B cell (primary cell): ENCODE measurements around the gene PLEKHH1. TPM values are rescaled to one million over a fixed set of nuclear protein-coding genes. Genes with fewer than 3 reads are reported as not detected.
"Not testable (repeated sequence)": the region's sequence is repeated elsewhere in the genome, so short reads cannot be mapped to it uniquely, and the experiment has no call there.

Experiments
- ATAC-seq: fragments of 200-7000 bp; cut with Tn5 transposase; one replicate; pipeline ENCODE4 v1.10.0; 2021; ENCODE audit warnings: low read depth, mild to moderate bottlenecking, moderate number of reproducible peaks, moderate library complexity
- CTCF ChIA-PET: fragments of 350-600 bp; sonication (Branson Sonifier 250); formaldehyde crosslinking; loops from one replicate; lab custom pipeline; 2021; ENCODE audit warnings: antibody characterized with exemption, inconsistent platforms; lab: Charles Lee
- POLR2A ChIA-PET: fragments of 350-600 bp; sonication (Branson Sonifier 250); formaldehyde crosslinking; loops from one replicate; lab custom pipeline; 2021; ENCODE audit warnings: antibody characterized with exemption; lab: Charles Lee
- DNase-seq: peaks from one replicate; pipeline ENCODE4 v3.0.0; 2013
- H2AFZ ChIP-seq: 2 replicates; pipeline ENCODE4 v1.6.1; 2012; ENCODE audit warnings: mild to moderate bottlenecking, low read depth, low read length; ENCODE audit not compliant: insufficient read depth, poor library complexity, severe bottlenecking
- H3K27ac ChIP-seq, 2 donors: 1 replicate in 1 of 2; 2 replicates in 1 of 2; pipeline ENCODE4 v1.5.1; 2012 to 2013; ENCODE audit warnings: low read length in 2 of 2, mild to moderate bottlenecking in 2 of 2, moderate library complexity in 1 of 2
- H3K27me3 ChIP-seq, 4 experiments: fragments of 200-600 bp in 1 of 4; sonication (generic) in 1 of 4; replicated peaks in 1 of 4; 1 replicate in 2 of 4; 2 replicates in 2 of 4; pipeline versions ENCODE4 v1.6.1 to v1.7.0; 2013 to 2016; ENCODE audit warnings: low read length in 3 of 4, mild to moderate bottlenecking in 2 of 4, mixed read lengths in 1 of 4, moderate library complexity in 1 of 4; ENCODE audit not compliant: insufficient read depth in 4 of 4, control insufficient read depth in 3 of 4; ENCODE audit errors: control extremely low read depth in 1 of 4
- H3K36me3 ChIP-seq, 2 experiments: replicated peaks in 1 of 2; 1 replicate in 1 of 2; 2 replicates in 1 of 2; pipeline versions ENCODE4 v1.6.1 to v1.7.1; 2013; ENCODE audit warnings: low read length in 1 of 2; ENCODE audit not compliant: insufficient read depth in 2 of 2, control insufficient read depth in 1 of 2; ENCODE audit errors: control extremely low read depth in 1 of 2, extremely low read depth in 1 of 2
- H3K4me1 ChIP-seq, 2 donors: fragments of 200-600 bp in 1 of 2; sonication (generic) in 1 of 2; 1 replicate in 1 of 2; 2 replicates in 1 of 2; pipeline versions ENCODE4 v1.5.1 to v1.6.1; 2013 to 2017; ENCODE audit warnings: low read length in 2 of 2; ENCODE audit not compliant: control insufficient read depth in 2 of 2, insufficient read depth in 2 of 2
- H3K4me2 ChIP-seq: replicated peaks from 2 replicates; pipeline ENCODE3; 2012; ENCODE audit warnings: mild to moderate bottlenecking, low read depth, low read length; ENCODE audit not compliant: poor library complexity, severe bottlenecking
- H3K4me3 ChIP-seq, 5 experiments: fragments of 200-600 bp in 1 of 5; sonication (generic) in 1 of 5; 1 replicate in 3 of 5; 2 replicates in 2 of 5; pipeline versions ENCODE4 v1.5.1 to v1.7.0; 2011 to 2016; ENCODE audit warnings: low read length in 4 of 5, mild to moderate bottlenecking in 4 of 5, low read depth in 2 of 5, control low read depth in 1 of 5, moderate library complexity in 1 of 5; ENCODE audit not compliant: insufficient read depth in 1 of 5; ENCODE audit errors: control extremely low read depth in 1 of 5, extremely low read depth in 1 of 5
- H3K79me2 ChIP-seq: fragments of 200-600 bp; sonication (generic); one replicate; pipeline ENCODE4 v1.6.0; 2016; ENCODE audit warnings: low read length; ENCODE audit not compliant: control insufficient read depth, insufficient read depth
- H3K9ac ChIP-seq: fragments of 200-600 bp; sonication (generic); 2 replicates; pipeline ENCODE4 v1.6.1; 2017; ENCODE audit warnings: mild to moderate bottlenecking, low read length, moderate library complexity
- H3K9me3 ChIP-seq, 3 donors: one replicate each; pipeline versions ENCODE4 v1.6.1 to v1.7.1; 2013; ENCODE audit warnings: low read length in 2 of 3; ENCODE audit not compliant: control insufficient read depth in 2 of 3, insufficient read depth in 1 of 3; ENCODE audit errors: control extremely low read depth in 1 of 3
- H4K20me1 ChIP-seq: 2 replicates; pipeline ENCODE4 v1.6.0; 2012; ENCODE audit warnings: mild to moderate bottlenecking, low read length; ENCODE audit not compliant: insufficient read depth, control insufficient read depth, poor library complexity, severe bottlenecking
- H3K27ac Mint-ChIP-seq: one replicate; pipeline ENCODE4 v1.8.0; 2021; ENCODE audit warnings: mixed read lengths
- H3K27me3 Mint-ChIP-seq: one replicate; pipeline ENCODE4 v1.8.0; 2021; ENCODE audit warnings: mixed read lengths
- H3K4me1 Mint-ChIP-seq: one replicate; pipeline ENCODE4 v1.8.0; 2021; ENCODE audit warnings: mixed read lengths
- H3K4me3 Mint-ChIP-seq: one replicate; pipeline ENCODE4 v1.8.0; 2021; ENCODE audit warnings: mixed read lengths
- H3K9me3 Mint-ChIP-seq: one replicate; pipeline ENCODE4 v1.8.0; 2022; ENCODE audit warnings: mixed read lengths; ENCODE audit not compliant: insufficient read depth
- CTCF ChIP-seq: fragments of 200-600 bp; IDR thresholded peaks from one replicate; pipeline ENCODE4 v1.8.0; 2022; ENCODE audit warnings: antibody characterized with exemption, mild to moderate bottlenecking
- EZH2 ChIP-seq: IDR thresholded peaks from 2 replicates; pipeline ENCODE4 v1.6.1; 2012; ENCODE audit warnings: borderline replicate concordance, low read depth, mild to moderate bottlenecking, moderate library complexity, low read length; ENCODE audit not compliant: insufficient read depth, poor library complexity, severe bottlenecking
- WGBS: methylation state at CpG from one replicate; pipeline ENCODE4 v1.1.5; 2013; ENCODE audit warnings: missing lambda C conversion rate; ENCODE audit not compliant: insufficient coverage; 5-methylcytosine and 5-hydroxymethylcytosine counted together
- intact Hi-C: fragments of 100-400 bp; cut with micrococcal nuclease; formaldehyde crosslinking; loops from one replicate; pipeline ENCODE4 v1.10.0; 2022
- polyA plus RNA-seq: library from polyadenylated mRNA; depleted of rRNA; stranded (reverse); fragments of >200 nt; gene quantifications from 2 replicates; pipeline ENCODE4 v1.2.3, GENCODE V29; 2012
- total RNA-seq, 2 donors: library from RNA; stranded (reverse); fragments of 120-200 nt in 1 of 2; gene quantifications; 1 replicate in 1 of 2; 2 replicates in 1 of 2; pipeline versions ENCODE4 v1.2.3 to v1.2.4, GENCODE V29; 2013 to 2022

Gene PLEKHH1
- total and polyA plus RNA-seq, 2 donors (not counting 1 experiment from before 2014, with no cell fraction given), result 0.17 to 0.37 TPM

- peaks cover 0 to 4% (median 0%) of the 10 kb centered on the region in 4 experiments for H3K27me3 ChIP-seq
- no peak overlapping the region for H2AFZ ChIP-seq
- Mint-ChIP-seq H3K4me1 (peaks cover 23% of the 10 kb centered on the region), H3K9me3 (no peaks in the 10 kb centered on the region), H3K4me3 (no peak overlapping the region), H3K27ac (no peak overlapping the region), H3K27me3 (no peaks in the 10 kb centered on the region)
- ChIA-PET CTCF (no interaction called here), POLR2A (no interaction called here)
- no peaks in the 10 kb centered on the region for H4K20me1 ChIP-seq
- DNase-seq (no peak), ATAC-seq (no peak)
- H3K9me3 ChIP-seq, result no peaks in the 10 kb centered on the region
- no peak overlapping the region for H3K4me2 ChIP-seq
- peaks cover 12 to 18% of the 10 kb centered on the region in 2 donors for H3K4me1 ChIP-seq
- H3K36me3 ChIP-seq, result no peaks in the 10 kb centered on the region
- intact Hi-C loops, result no loop called here
- H3K27ac ChIP-seq, result no peak overlapping the region
- H3K9ac ChIP-seq, result no peak overlapping the region
- TF ChIP-seq CTCF (no peak), EZH2 (no peak)
- no peaks in the 10 kb centered on the region for H3K79me2 ChIP-seq
- WGBS, result no CpG with 5 or more reads among the region's 2 CpGs
- H3K4me3 ChIP-seq, result no peak overlapping the region
Observed at GRCh38 chr14:67623114-67623513, 90.0 kb downstream of the PLEKHH1 start.

DNA sequence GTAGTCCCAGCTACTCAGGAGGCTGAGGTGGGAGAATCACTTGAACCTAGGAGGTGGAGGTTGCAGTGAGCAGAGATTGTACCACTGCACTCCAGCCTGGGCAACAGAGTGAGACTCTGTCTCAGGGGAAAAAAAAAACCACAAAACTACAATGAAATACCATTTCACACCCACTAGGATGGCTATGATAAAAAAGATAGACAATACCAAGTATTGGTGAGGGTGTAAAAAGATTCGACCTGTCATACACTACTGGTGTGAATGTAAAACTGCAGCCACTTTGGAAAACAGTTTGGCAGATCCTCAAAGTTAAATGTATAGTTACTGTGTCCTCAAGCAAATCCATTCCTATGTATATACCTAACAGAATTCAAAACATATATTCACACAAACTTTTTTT lies 93.0 kb downstream of the PLEKHH1 start:
- H3K9me3 ChIP-seq, H2AFZ ChIP-seq, H3K27ac ChIP-seq, CTCF ChIA-PET, intact Hi-C loops, DNase-seq, H3K79me2 ChIP-seq, H3K27ac Mint-ChIP-seq, H3K27me3 Mint-ChIP-seq, H3K27me3 ChIP-seq, H3K4me1 Mint-ChIP-seq, H3K36me3 ChIP-seq, POLR2A ChIA-PET, H3K9ac ChIP-seq, H4K20me1 ChIP-seq, ATAC-seq, H3K9me3 Mint-ChIP-seq, H3K4me2 ChIP-seq, H3K4me3 ChIP-seq, H3K4me1 ChIP-seq, H3K4me3 Mint-ChIP-seq: not testable (repeated sequence)
- no CpG with 5 or more reads among the region's 1 CpG for WGBS
